Measurements from ENCODE around the gene CACNA1B. TPM values are rescaled to one million over a fixed set of nuclear protein-coding genes. Genes with fewer than 3 reads are reported as not detected.

The CACNA1B gene
- total and polyA plus RNA-seq, 7 experiments from 2014 or later = 0.07 TPM; not detected in 6

DNA sequence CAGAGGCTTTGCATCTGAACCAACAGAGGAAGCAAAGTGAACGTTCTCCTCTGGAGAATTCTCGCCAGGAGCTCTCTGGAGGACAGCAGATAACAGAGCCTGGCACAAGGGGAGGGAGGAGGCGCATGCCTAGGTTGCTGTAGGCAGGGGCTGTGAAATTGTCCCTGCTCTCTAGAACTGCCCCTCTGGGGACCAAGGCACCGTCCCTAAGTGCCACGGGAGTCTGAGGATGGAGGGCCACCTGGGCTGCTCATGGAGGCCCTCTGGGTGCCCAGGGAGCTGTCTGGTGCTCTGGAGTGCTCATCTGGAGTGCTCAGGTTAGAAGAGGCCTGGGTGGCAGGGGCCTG is 77.6 kb downstream of the CACNA1B start:
- POLR2A ChIA-PET = no interaction called here
- CTCF ChIA-PET = no interaction called here
- H3K27ac ChIP-seq (ENCODE audit: low read depth, low read length) = no peak overlapping the region
- no peak for DNase-seq
- Mint-ChIP-seq H3K9me3 (no peaks in the 10 kb centered on the region), H3K4me3 (no peak overlapping the region), H3K27ac (no peak overlapping the region), H3K36me3 (no peaks in the 10 kb centered on the region), H3K4me1 (peaks cover 0 to 1% (median 0%) of the 10 kb centered on the region in 7 donors), H3K27me3 (peaks cover 0 to 7% (median 0%) of the 10 kb centered on the region in 5 donors)
- no peaks in the 10 kb centered on the region for H3K9me3 ChIP-seq (ENCODE audit: control insufficient read depth in 2 of 3, low read length in 3 of 3)
- H3K4me3 ChIP-seq (ENCODE audit: low read length) = no peak overlapping the region
- intact Hi-C loops (cut with micrococcal nuclease) = no loop called here
- no peak for ATAC-seq
- no peaks in the 10 kb centered on the region for H3K27me3 ChIP-seq (ENCODE audit: control insufficient read depth in 2 of 2, insufficient read depth in 2 of 2, low read length in 2 of 2)
- H3K4me1 ChIP-seq (ENCODE audit: control insufficient read depth in 2 of 2, insufficient read depth in 2 of 2, low read length in 2 of 2) = no peaks in the 10 kb centered on the region
- H3K36me3 ChIP-seq (ENCODE audit: control insufficient read depth in 2 of 3, insufficient read depth in 3 of 3, low read length in 3 of 3) = no peaks in the 10 kb centered on the region

DNA sequence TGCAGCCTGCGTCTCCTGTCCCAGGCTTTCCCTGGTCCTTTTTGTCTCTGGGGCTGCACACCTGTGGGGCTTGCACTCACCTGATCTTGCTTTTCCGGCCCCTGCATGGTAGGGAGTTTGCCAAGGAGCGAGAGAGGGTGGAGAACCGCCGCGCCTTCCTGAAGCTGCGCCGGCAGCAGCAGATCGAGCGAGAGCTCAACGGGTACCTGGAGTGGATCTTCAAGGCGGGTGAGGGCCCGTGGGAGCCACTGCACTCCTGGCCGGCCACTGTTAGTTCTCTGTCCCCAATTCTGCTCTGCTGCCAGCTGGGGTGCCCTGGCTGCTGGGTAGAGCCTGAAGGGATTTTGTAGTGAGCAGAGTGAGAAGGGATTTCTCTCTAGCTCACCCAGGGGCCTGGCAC is 78.0 kb downstream of the CACNA1B start:
- CTCF ChIA-PET = no interaction called here
- no peak for DNase-seq
- no peaks in the 10 kb centered on the region for H3K9me3 ChIP-seq (ENCODE audit: control insufficient read depth in 2 of 3, low read length in 3 of 3)
- no peaks in the 10 kb centered on the region for H3K36me3 ChIP-seq (ENCODE audit: control insufficient read depth in 2 of 3, insufficient read depth in 3 of 3, low read length in 3 of 3)
- peaks cover 0 to 1% (median 0%) of the 10 kb centered on the region in 7 donors for H3K4me1 Mint-ChIP-seq
- peaks cover 0 to 7% (median 0%) of the 10 kb centered on the region in 5 donors for H3K27me3 Mint-ChIP-seq
- POLR2A ChIA-PET = no interaction called here
- no peaks in the 10 kb centered on the region for H3K9me3 Mint-ChIP-seq
- H3K36me3 Mint-ChIP-seq = no peaks in the 10 kb centered on the region
- no peaks in the 10 kb centered on the region for H3K27me3 ChIP-seq (ENCODE audit: control insufficient read depth in 2 of 2, insufficient read depth in 2 of 2, low read length in 2 of 2)
- ATAC-seq = no peak
- no peaks in the 10 kb centered on the region for H3K4me1 ChIP-seq (ENCODE audit: control insufficient read depth in 2 of 2, insufficient read depth in 2 of 2, low read length in 2 of 2)
- H3K27ac Mint-ChIP-seq = no peak overlapping the region
- H3K4me3 Mint-ChIP-seq = no peak overlapping the region
- H3K27ac ChIP-seq (ENCODE audit: low read depth, low read length) = no peak overlapping the region
- no peak overlapping the region for H3K4me3 ChIP-seq (ENCODE audit: low read length)
- intact Hi-C loops (cut with micrococcal nuclease) = no loop called here

DNA sequence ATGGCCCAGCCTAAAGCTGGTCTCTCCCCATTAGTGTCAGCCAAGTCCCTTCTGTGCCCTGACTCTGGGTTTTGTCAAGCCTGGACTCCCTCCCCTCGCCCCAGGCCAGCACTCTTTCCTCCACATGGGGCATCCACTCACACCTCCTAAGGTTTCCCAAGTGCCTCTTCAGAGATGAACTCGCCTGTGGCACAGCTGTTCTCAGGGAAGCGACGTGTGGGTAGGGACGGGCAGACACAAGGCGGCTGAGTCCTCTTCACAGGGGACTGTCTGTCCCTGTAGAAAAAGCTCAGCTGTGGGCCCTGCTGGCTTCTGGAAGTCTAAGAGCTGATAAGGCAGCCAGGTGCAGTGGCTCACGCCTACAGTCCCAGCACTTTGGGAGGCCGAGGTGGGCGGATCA is 78.5 kb downstream of the CACNA1B start:
- ATAC-seq (no peak), DNase-seq (no peak)
- Mint-ChIP-seq H3K4me3 (no peak overlapping the region), H3K27me3 (peaks cover 0 to 7% (median 0%) of the 10 kb centered on the region in 5 donors), H3K4me1 (peaks cover 0 to 1% (median 0%) of the 10 kb centered on the region in 7 donors), H3K27ac (no peak overlapping the region), H3K36me3 (no peaks in the 10 kb centered on the region), H3K9me3 (no peaks in the 10 kb centered on the region)
- H3K9me3 ChIP-seq (ENCODE audit: control insufficient read depth in 2 of 3, low read length in 3 of 3) = no peaks in the 10 kb centered on the region
- H3K4me3 ChIP-seq (ENCODE audit: low read length) = no peak overlapping the region
- no peaks in the 10 kb centered on the region for H3K36me3 ChIP-seq (ENCODE audit: control insufficient read depth in 2 of 3, insufficient read depth in 3 of 3, low read length in 3 of 3)
- H3K27ac ChIP-seq (ENCODE audit: low read depth, low read length) = no peak overlapping the region
- POLR2A ChIA-PET = no interaction called here
- no peaks in the 10 kb centered on the region for H3K27me3 ChIP-seq (ENCODE audit: control insufficient read depth in 2 of 2, insufficient read depth in 2 of 2, low read length in 2 of 2)
- no peaks in the 10 kb centered on the region for H3K4me1 ChIP-seq (ENCODE audit: control insufficient read depth in 2 of 2, insufficient read depth in 2 of 2, low read length in 2 of 2)
- CTCF ChIA-PET = no interaction called here
- intact Hi-C loops (cut with micrococcal nuclease) = no loop called here

DNA sequence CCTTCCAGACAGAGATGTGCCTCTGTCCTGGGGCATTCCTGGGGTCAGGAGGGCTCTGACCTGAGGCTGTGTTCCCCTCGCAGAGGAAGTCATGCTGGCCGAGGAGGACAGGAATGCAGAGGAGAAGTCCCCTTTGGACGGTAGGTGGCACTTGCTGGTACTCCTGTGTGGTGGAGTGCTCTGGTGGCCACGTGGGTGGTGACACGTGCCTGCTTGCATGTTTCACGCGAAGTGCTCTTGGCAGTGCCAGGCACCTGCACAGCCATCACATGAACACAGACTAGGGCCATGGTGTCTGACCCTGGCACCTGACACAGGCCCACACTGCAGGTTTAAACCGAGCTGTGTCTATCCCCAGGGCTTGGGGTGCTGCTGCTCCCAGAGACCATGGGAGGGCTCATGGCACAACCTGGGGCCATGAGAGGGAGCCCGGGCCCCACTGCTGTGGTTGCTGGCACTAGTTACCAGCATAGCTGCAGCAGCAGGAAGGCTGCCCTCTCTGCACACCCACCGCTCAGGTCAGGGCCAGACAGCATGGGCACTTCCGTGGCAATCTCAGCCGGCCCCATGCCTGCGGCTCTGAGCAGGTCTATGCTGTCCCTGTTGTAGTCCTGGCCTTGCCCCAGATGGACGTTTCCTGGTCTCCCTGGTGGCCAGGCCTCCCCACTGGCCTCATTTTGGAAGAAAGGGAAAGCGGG is 79.3 kb downstream of the CACNA1B start:
- no peaks in the 10 kb centered on the region for H3K4me1 ChIP-seq (ENCODE audit: control insufficient read depth in 2 of 2, insufficient read depth in 2 of 2, low read length in 2 of 2)
- CTCF ChIA-PET = no interaction called here
- H3K36me3 ChIP-seq (ENCODE audit: control insufficient read depth in 2 of 3, insufficient read depth in 3 of 3, low read length in 3 of 3) = no peaks in the 10 kb centered on the region
- Mint-ChIP-seq H3K9me3 (no peaks in the 10 kb centered on the region), H3K4me1 (peaks cover 0 to 1% (median 0%) of the 10 kb centered on the region in 7 donors), H3K4me3 (no peak overlapping the region), H3K27ac (no peak overlapping the region), H3K27me3 (peaks cover 0 to 7% (median 0%) of the 10 kb centered on the region in 5 donors), H3K36me3 (no peaks in the 10 kb centered on the region)
- ATAC-seq (no peak), DNase-seq (no peak)
- H3K27me3 ChIP-seq (ENCODE audit: control insufficient read depth in 2 of 2, insufficient read depth in 2 of 2, low read length in 2 of 2) = no peaks in the 10 kb centered on the region
- H3K27ac ChIP-seq (ENCODE audit: low read depth, low read length) = no peak overlapping the region
- H3K9me3 ChIP-seq (ENCODE audit: control insufficient read depth in 2 of 3, low read length in 3 of 3) = no peaks in the 10 kb centered on the region
- intact Hi-C loops (cut with micrococcal nuclease) = no loop called here
- POLR2A ChIA-PET = no interaction called here
- no peak overlapping the region for H3K4me3 ChIP-seq (ENCODE audit: low read length)

DNA sequence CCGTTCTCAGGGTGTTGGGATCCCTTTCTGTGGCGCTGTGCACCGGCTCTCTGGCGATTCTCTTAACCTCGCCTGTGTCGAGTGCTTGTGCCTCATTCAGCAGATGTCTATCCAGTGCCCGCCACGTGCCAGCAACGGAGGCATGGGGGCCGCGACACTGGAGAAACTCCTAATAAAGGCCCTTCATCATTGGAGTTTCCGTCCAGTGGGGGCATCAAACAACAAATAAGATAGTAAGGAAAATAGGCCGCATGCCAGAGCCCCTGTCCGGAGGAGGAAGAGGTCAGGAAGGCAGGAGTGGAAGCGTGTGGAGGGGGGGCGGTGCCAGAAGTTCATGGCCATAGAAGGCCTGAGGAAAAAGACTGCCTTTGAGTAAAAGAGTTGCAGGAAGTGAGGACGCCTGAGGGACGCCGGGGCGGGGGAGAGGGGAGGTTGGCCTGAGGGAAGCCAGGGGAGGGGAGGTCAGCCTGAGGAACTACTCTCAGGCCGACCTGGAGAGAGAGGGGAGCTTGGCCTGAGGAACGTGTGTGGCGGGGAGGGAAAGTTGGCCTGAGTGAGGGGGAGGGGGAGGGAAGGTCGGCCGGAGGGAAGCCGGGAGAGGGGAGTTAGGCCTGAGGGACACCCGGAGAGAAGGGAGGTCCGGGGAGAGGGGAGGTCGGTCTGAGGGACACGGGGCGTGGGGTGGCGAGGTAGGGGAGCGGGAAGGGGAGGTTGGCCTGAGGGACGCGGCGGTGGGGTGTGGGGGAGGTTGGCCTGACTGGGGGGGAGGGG is 82.2 kb downstream of the CACNA1B start:
- Histone ChIP-seq H3K9me3 (ENCODE audit: control insufficient read depth in 2 of 3, low read length in 3 of 3) (no peaks in the 10 kb centered on the region), H3K27me3 (ENCODE audit: control insufficient read depth in 2 of 2, insufficient read depth in 2 of 2, low read length in 2 of 2) (no peaks in the 10 kb centered on the region), H3K27ac (ENCODE audit: low read depth, low read length) (no peak overlapping the region), H3K4me3 (ENCODE audit: low read length) (no peak overlapping the region), H3K36me3 (ENCODE audit: control insufficient read depth in 2 of 3, insufficient read depth in 3 of 3, low read length in 3 of 3) (no peaks in the 10 kb centered on the region), H3K4me1 (ENCODE audit: control insufficient read depth in 2 of 2, insufficient read depth in 2 of 2, low read length in 2 of 2) (no peaks in the 10 kb centered on the region)
- intact Hi-C loops (cut with micrococcal nuclease) = no loop called here
- H3K9me3 Mint-ChIP-seq = peaks cover 0 to 21% (median 5%) of the 10 kb centered on the region in 11 donors
- no peak overlapping the region for H3K27ac Mint-ChIP-seq
- H3K4me1 Mint-ChIP-seq = peaks cover 0 to 1% (median 0%) of the 10 kb centered on the region in 7 donors
- DNase-seq (no peak), ATAC-seq (no peak)
- no peaks in the 10 kb centered on the region for H3K36me3 Mint-ChIP-seq
- POLR2A ChIA-PET = no interaction called here
- H3K27me3 Mint-ChIP-seq = peaks cover 0 to 9% (median 3%) of the 10 kb centered on the region in 5 donors
- CTCF ChIA-PET = no interaction called here
- no peak overlapping the region for H3K4me3 Mint-ChIP-seq

DNA sequence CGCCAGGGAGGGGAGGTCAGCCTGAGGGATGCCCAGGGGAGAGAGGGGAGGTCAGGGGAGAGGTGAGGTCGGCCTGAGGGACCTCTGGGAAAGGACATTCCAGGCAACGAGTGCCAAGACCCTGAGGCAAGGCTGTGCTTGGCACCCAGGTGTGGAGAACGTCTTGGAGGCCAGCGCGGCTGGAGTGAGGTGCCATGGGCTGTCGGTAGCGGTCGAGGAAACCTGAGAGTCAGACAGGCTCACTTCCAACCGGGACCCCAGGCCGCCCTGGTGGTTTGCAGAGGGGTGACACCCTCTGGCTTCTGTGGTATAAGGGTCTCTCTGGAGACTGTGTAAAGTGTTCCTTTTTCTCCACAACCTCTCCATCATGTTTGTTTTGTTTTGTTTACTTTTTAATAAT is 82.9 kb downstream of the CACNA1B start:
- Histone ChIP-seq H3K4me3 (ENCODE audit: low read length) (no peak overlapping the region), H3K27ac (ENCODE audit: low read depth, low read length) (no peak overlapping the region), H3K4me1 (ENCODE audit: control insufficient read depth in 2 of 2, insufficient read depth in 2 of 2, low read length in 2 of 2) (no peaks in the 10 kb centered on the region), H3K27me3 (ENCODE audit: control insufficient read depth in 2 of 2, insufficient read depth in 2 of 2, low read length in 2 of 2) (no peaks in the 10 kb centered on the region), H3K36me3 (ENCODE audit: control insufficient read depth in 2 of 3, insufficient read depth in 3 of 3, low read length in 3 of 3) (no peaks in the 10 kb centered on the region), H3K9me3 (ENCODE audit: control insufficient read depth in 2 of 3, low read length in 3 of 3) (no peaks in the 10 kb centered on the region)
- no peak overlapping the region for H3K27ac Mint-ChIP-seq
- peaks cover 0 to 21% (median 5%) of the 10 kb centered on the region in 11 donors for H3K9me3 Mint-ChIP-seq
- H3K4me3 Mint-ChIP-seq = no peak overlapping the region
- H3K4me1 Mint-ChIP-seq = peaks cover 0 to 1% (median 0%) of the 10 kb centered on the region in 7 donors
- no peak for ATAC-seq
- DNase-seq = no peak
- POLR2A ChIA-PET = no interaction called here
- H3K36me3 Mint-ChIP-seq = no peaks in the 10 kb centered on the region
- CTCF ChIA-PET = no interaction called here
- intact Hi-C loops (cut with micrococcal nuclease) = no loop called here
- H3K27me3 Mint-ChIP-seq = peaks cover 0 to 9% (median 3%) of the 10 kb centered on the region in 5 donors

DNA sequence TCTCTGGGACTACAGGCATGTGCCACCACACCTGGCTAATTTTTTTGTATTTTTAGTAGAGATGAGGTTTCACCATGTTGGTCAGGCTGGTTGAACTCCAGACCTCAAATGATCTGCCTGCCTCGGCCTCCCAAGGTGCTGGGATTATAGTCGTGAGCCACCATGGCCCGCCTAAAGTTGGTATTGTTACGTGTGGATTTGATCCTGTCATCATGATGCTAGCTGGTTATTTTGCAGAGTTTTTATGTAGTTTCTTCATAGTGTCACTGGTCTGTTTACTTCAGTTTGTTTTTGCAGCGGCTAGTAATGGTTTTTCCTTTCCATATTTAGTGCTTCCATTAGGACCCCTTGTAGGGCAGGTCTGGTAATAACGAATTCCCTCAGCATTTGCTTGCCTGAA is 85.9 kb downstream of the CACNA1B start:
- ChIA-PET CTCF (no interaction called here), POLR2A (no interaction called here)
- Mint-ChIP-seq H3K4me1 (peaks cover 0 to 1% (median 0%) of the 10 kb centered on the region in 7 donors), H3K36me3 (no peaks in the 10 kb centered on the region), H3K27me3 (peaks cover 3 to 13% (median 6%) of the 10 kb centered on the region in 5 donors), H3K27ac (no peak overlapping the region), H3K9me3 (peaks cover 0 to 21% (median 5%) of the 10 kb centered on the region in 11 donors), H3K4me3 (no peak overlapping the region)
- Histone ChIP-seq H3K27ac (ENCODE audit: low read depth, low read length) (no peak overlapping the region), H3K4me3 (ENCODE audit: low read length) (no peak overlapping the region), H3K27me3 (ENCODE audit: control insufficient read depth in 2 of 2, insufficient read depth in 2 of 2, low read length in 2 of 2) (no peaks in the 10 kb centered on the region), H3K9me3 (ENCODE audit: control insufficient read depth in 2 of 3, low read length in 3 of 3) (no peaks in the 10 kb centered on the region), H3K36me3 (ENCODE audit: control insufficient read depth in 2 of 3, insufficient read depth in 3 of 3, low read length in 3 of 3) (no peaks in the 10 kb centered on the region), H3K4me1 (ENCODE audit: control insufficient read depth in 2 of 2, insufficient read depth in 2 of 2, low read length in 2 of 2) (no peaks in the 10 kb centered on the region)
- DNase-seq (no peak), ATAC-seq (no peak)
- intact Hi-C loops (cut with micrococcal nuclease) = no loop called here

All from naive thymus-derived CD4-positive, alpha-beta T cell (primary cell).